Measurements from ENCODE around the gene TNS3.

Gene TNS3

DNA sequence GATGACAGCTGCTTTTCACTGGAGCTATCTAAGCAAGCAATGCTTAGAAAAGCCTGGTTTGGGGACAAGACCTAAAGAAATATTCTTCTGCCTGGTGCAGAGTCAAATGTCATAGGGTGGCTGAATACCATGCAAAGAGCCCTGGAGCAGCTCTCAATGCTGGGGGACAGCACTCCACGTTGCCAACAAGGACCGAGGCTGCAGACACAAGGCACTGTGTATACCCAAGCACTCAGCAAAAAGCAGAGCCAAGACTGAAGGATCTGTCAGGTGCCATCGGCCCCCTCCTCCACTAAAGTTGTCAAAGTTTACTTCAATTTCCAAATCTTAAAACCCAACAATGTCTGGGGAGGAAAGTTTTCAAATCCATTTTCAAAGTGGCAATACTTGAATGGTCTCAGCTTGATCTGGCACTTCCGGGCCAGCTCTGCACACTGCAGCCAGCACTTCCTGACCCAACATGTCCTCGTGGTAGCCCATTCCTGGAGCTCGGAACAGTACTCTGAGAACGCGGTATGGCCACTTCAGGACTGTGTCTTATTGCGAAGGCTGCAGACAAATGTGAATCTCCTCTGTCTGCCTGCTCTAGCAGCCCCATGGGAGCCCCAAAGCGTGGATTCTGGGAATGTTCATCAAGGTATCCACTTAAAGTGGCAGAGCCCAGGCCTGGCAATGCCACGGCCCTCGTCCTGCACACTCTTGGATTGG lies 191.8 kb downstream of the TNS3 start:
- TF ChIP-seq, protein P1, sequence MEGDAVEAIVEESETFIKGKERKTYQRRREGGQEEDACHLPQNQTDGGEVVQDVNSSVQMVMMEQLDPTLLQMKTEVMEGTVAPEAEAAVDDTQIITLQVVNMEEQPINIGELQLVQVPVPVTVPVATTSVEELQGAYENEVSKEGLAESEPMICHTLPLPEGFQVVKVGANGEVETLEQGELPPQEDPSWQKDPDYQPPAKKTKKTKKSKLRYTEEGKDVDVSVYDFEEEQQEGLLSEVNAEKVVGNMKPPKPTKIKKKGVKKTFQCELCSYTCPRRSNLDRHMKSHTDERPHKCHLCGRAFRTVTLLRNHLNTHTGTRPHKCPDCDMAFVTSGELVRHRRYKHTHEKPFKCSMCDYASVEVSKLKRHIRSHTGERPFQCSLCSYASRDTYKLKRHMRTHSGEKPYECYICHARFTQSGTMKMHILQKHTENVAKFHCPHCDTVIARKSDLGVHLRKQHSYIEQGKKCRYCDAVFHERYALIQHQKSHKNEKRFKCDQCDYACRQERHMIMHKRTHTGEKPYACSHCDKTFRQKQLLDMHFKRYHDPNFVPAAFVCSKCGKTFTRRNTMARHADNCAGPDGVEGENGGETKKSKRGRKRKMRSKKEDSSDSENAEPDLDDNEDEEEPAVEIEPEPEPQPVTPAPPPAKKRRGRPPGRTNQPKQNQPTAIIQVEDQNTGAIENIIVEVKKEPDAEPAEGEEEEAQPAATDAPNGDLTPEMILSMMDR (IDR thresholded peaks at IDR 0.05; ENCODE audit: low read depth, low read length), result no peak
- no peak overlapping the region for H3K4me3 ChIP-seq (ENCODE audit: low read depth, low read length)

DNA sequence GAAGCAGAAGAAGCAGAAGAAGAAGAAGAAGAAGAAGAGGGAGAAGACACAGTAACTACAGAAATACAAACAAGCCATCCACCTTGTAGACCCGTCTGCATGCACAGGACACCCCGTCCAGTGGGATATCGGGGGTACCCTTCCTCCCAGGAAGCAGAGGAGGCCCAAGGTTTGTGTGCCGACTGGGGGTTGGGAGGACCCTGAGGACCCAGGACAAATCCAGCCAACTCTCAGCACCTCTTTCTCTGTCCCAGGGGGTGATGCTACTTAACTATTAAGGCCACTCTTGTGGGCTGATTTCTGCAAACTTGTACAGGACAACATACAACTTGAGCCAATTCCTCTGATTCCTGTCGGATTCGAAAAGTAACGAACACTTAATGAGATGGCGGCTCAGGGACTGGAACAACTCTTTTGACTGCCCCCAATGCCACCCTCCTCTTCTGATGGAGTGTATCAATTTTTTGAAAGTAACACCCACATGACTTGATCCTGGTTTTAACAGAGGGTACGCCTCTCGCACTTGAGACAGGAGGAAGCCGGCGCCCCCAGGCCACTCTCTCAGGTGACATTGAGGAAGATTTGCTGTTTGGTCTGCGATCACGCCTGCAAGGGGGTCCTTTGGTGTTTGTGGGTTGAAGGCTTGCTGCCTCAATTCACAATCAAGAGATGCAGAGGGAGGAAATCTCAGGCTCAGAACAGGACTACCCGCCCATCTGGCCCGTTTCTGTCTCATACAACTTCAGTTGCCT lies 192.6 kb downstream of the TNS3 start:
- H3K4me3 ChIP-seq (ENCODE audit: low read depth, low read length), result no peak overlapping the region
- TF ChIP-seq, protein P1 (IDR thresholded peaks at IDR 0.05; ENCODE audit: low read depth, low read length), result no peak

DNA sequence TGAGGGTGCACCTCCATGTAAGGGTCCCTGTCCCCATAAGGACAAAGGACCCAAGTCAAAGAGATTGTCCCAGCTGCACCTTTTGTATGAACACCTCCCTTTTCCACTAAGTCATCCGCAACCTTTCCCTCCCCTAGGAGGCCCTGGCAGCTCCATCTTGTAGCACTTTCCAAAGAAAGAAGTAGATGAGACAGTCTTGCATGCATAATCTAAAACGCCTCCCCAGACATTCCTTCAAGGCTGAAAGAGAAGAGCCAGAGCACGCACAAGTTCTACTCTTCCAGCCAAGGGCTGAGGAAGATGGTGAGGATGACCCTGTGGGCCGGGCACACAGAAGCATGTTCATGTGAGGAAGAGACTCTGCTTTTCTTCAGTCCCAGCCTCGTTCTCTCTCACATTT lies 194.4 kb downstream of the TNS3 start:
- no peak overlapping the region for H3K4me3 ChIP-seq (ENCODE audit: low read depth, low read length)
- TF ChIP-seq, protein P1 (IDR thresholded peaks at IDR 0.05; ENCODE audit: low read depth, low read length), result no peak

DNA sequence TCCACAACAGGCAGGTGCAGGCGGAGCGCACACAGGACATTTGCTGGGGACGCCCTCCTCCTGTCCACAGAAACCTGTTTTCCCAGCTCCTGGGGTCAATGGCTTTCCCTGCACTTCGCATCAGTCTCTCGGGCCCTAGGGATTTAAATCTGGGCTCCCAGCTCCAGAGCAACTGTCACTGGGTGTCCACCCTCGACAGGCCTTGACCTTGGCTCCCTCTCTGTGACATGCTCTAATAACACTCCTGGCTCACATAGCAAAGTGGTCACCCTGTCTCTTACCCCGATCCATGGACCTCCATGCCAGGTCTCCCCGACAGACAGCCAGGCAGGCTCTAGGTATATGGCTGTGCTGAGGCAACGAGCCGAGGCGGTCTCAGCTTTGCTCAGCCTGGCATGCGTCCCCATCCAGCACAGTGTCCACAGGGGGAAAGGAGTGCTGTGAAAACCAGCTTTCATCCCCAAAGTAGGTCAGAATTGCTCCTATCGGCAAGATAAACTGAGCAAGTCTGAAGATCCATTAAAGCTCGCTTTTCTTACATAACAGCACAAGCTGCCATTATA lies 195.6 kb downstream of the TNS3 start:
- no peak overlapping the region for H3K4me3 ChIP-seq (ENCODE audit: low read depth, low read length)
- TF ChIP-seq, protein P1 (IDR thresholded peaks at IDR 0.05; ENCODE audit: low read depth, low read length), result no peak

DNA sequence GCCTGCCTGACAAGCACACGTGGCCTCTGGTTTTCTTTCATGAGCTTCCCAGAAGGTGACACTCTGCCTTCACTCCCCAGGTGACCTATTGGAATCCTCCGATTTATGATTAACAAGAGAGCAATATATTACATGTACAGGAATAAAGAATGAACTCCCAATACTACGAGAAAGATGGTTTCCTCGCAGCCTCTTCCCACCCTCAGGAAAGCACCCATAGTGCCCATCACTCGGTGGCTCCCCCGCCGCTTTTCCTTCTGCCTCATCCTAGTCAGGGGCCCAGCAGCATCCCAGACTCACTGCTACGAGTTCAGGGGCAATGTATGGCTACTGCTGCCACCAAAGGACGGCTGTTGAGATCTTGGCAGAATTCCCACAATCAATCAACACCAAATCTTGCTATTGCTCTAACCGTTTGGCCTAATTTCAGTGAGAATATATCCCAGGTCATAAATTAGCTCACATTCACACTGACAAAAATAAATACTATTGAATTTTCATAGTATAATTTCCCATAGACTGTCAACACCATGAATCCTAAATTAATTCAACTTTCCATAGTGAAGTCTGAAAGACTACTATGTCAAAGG lies 196.3 kb downstream of the TNS3 start:
- no peak overlapping the region for H3K4me3 ChIP-seq (ENCODE audit: low read depth, low read length)
- TF ChIP-seq, protein P1 (IDR thresholded peaks at IDR 0.05; ENCODE audit: low read depth, low read length), result no peak

DNA sequence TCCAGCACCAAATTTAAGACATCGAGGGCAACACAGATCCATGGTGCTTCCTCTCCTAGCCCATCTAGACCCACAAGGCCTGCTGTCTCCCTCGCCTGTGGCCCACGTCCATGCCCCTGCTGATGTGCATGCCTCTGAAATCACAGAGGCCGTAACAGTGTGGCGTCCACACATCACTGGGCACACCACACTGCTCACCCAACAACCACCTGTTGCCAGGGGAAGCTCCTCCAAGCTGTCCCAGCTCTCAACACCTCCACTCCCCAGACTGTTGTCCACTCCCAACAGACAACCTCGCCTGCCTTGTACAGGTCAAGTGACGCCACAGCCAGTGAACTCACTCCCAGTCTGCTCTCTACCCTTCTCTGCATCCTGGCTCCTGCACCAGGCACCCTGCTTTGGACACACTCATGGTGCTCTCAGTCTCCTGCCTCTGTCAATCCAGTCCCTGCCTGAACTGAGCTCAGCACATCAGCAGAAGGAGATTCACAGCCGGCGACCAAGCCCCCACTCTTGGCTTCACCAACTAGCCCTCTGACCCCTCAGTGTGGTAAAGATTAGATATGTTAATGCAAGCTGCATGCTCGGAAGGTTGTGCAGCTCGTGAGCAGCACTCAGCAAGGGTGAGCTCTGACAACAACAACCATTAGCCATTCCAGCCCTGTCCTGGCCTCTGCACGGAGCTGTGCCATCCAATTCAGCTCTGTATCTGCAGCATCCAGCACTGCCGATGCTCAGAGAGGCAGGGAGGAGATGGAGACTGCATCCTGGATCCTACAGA lies 197.0 kb downstream of the TNS3 start:
- TF ChIP-seq, protein P1 (IDR thresholded peaks at IDR 0.05; ENCODE audit: low read depth, low read length), result no peak
- H3K4me3 ChIP-seq (ENCODE audit: low read depth, low read length), result no peak overlapping the region

All from WI38 (cell line).